ENCODE data around the gene GPR62. TPM values are rescaled to one million over a fixed set of nuclear protein-coding genes. Genes with fewer than 3 reads are reported as not detected.

The GPR62 gene
- total RNA-seq, 1 experiment from 2014 or later = not detected

DNA sequence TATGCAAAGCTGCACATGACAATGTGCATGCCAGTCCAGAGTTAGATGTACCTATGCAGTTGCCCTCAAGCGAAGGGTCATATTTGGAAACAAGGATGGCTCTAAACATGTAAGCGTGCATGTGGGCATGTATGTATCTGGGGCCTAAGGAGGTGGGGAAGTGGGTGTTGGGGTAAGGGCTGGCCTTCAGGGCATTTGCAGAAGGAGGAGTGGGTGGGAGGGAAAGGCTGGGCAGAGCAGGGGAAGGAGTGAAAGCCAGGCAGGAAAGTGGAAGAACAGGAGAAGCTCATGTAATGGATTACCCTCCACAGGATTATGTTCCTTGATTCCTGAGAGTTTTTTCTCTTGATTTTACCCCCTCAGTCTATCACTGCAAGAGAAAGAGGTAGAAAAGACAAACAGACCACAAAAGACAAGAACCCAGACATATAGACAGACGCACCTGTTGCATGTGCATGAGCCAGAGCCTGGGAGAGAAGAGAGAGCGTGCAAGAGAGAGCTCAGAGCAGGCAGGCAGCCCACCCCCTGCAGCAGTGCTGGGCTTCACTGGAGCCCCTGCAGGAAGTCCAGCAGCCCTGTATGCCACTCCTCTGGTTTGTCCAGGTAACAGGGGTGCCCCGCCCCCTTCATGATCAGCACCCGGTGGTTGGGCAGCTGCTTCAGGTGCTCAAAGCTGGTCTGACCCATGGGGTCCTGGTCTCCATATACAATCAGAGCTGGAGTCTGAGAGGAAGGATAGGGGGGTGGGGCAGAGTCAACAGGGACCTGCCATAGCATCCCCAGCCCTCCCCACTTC is 13.9 kb downstream of the GPR62 start:
- no peaks in the 10 kb centered on the region for H3K9me3 ChIP-seq (ENCODE audit: control insufficient read depth, insufficient read depth, low read depth, low read length)
- in situ Hi-C loops (cut with HindIII; ENCODE audit: low pct_unique_long_range_greater_than_20kb, low sequenced_read_pairs) (no loop called here), intact Hi-C loops (cut with micrococcal nuclease; ENCODE audit: unreplicated experiment) (no loop called here)
- BruUV-seq (replicated peaks) = TSS peak; percentile 76
- H3K4me1 ChIP-seq (ENCODE audit: control insufficient read depth, insufficient read depth, low read length) = peaks cover 12% of the 10 kb centered on the region
- ChIA-PET POLR2A (no interaction called here), CTCF (interaction anchor here (1.0 kb wide), 1 partner anchor 14 kb away, joined by 3 read pairs; no protein-coding TSS in a partner anchor)
- no peak overlapping the region for H3K27ac ChIP-seq (ENCODE audit: low read length)
- no peak for DNase-seq (ENCODE audit: low read depth, low spot score)
- no peak overlapping the region for H3K4me3 ChIP-seq (ENCODE audit: low read depth in 2 of 2, low read length in 2 of 2)
- no peaks in the 10 kb centered on the region for H3K27me3 ChIP-seq (ENCODE audit: control insufficient read depth, insufficient read depth, low read length)
- ATAC-seq = no peak
- H3K36me3 ChIP-seq (ENCODE audit: control insufficient read depth, insufficient read depth, low read length) = no peaks in the 10 kb centered on the region; the same call in 1 of the 2 replicates
- TF ChIP-seq SIN3A (IDR thresholded peaks at IDR 0.05; ENCODE audit: borderline replicate concordance, insufficient read depth, low read depth, low read length) (no peak), TCF7L2 (IDR thresholded peaks at IDR 0.05; ENCODE audit: low read depth, low read length) (no peak), POLR2AphosphoS5 (IDR thresholded peaks at IDR 0.05; ENCODE audit: low read depth, low read length) (no peak)
- TF ChIP-seq, protein P1, sequence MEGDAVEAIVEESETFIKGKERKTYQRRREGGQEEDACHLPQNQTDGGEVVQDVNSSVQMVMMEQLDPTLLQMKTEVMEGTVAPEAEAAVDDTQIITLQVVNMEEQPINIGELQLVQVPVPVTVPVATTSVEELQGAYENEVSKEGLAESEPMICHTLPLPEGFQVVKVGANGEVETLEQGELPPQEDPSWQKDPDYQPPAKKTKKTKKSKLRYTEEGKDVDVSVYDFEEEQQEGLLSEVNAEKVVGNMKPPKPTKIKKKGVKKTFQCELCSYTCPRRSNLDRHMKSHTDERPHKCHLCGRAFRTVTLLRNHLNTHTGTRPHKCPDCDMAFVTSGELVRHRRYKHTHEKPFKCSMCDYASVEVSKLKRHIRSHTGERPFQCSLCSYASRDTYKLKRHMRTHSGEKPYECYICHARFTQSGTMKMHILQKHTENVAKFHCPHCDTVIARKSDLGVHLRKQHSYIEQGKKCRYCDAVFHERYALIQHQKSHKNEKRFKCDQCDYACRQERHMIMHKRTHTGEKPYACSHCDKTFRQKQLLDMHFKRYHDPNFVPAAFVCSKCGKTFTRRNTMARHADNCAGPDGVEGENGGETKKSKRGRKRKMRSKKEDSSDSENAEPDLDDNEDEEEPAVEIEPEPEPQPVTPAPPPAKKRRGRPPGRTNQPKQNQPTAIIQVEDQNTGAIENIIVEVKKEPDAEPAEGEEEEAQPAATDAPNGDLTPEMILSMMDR (IDR thresholded peaks at IDR 0.05) = no peak
- TF ChIP-seq, protein P2, sequence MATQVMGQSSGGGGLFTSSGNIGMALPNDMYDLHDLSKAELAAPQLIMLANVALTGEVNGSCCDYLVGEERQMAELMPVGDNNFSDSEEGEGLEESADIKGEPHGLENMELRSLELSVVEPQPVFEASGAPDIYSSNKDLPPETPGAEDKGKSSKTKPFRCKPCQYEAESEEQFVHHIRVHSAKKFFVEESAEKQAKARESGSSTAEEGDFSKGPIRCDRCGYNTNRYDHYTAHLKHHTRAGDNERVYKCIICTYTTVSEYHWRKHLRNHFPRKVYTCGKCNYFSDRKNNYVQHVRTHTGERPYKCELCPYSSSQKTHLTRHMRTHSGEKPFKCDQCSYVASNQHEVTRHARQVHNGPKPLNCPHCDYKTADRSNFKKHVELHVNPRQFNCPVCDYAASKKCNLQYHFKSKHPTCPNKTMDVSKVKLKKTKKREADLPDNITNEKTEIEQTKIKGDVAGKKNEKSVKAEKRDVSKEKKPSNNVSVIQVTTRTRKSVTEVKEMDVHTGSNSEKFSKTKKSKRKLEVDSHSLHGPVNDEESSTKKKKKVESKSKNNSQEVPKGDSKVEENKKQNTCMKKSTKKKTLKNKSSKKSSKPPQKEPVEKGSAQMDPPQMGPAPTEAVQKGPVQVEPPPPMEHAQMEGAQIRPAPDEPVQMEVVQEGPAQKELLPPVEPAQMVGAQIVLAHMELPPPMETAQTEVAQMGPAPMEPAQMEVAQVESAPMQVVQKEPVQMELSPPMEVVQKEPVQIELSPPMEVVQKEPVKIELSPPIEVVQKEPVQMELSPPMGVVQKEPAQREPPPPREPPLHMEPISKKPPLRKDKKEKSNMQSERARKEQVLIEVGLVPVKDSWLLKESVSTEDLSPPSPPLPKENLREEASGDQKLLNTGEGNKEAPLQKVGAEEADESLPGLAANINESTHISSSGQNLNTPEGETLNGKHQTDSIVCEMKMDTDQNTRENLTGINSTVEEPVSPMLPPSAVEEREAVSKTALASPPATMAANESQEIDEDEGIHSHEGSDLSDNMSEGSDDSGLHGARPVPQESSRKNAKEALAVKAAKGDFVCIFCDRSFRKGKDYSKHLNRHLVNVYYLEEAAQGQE (IDR thresholded peaks at IDR 0.05; ENCODE audit: insufficient read depth in 1 of 2, low read depth in 2 of 2, low read length in 1 of 2) = no peak

DNA sequence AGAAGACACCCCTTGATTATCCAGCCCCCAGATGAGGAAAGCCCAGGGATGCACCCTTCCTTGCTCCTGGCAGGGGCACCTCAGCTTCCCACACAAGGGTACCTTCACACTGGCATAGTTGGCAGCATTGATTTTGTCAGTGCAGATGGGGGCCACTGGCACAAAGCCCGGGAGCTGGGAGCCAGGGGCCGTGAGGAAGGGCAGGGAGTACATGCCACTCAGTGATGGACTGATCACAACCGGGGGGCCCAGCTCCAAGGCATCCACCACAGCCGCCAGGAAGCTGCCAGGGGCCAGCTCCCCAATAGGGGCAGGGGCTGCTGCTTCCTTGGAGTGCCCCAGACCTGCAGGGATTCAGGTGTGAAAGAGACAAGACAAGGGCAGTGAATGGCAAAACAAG is 14.7 kb downstream of the GPR62 start:
- no peaks in the 10 kb centered on the region for H3K27me3 ChIP-seq (ENCODE audit: control insufficient read depth, insufficient read depth, low read length)
- ChIA-PET CTCF (no interaction called here), POLR2A (interaction anchor here (0.6 kb wide), 1 partner anchor 144 kb away, joined by 3 read pairs; no protein-coding TSS in a partner anchor)
- in situ Hi-C loops (cut with HindIII; ENCODE audit: low pct_unique_long_range_greater_than_20kb, low sequenced_read_pairs) (no loop called here), intact Hi-C loops (cut with micrococcal nuclease; ENCODE audit: unreplicated experiment) (no loop called here)
- no peaks in the 10 kb centered on the region for H3K9me3 ChIP-seq (ENCODE audit: control insufficient read depth, insufficient read depth, low read depth, low read length)
- H3K36me3 ChIP-seq (ENCODE audit: control insufficient read depth, insufficient read depth, low read length) = no peaks in the 10 kb centered on the region; the same call in 1 of the 2 replicates
- TF ChIP-seq, protein P2 (IDR thresholded peaks at IDR 0.05; ENCODE audit: insufficient read depth in 1 of 2, low read depth in 2 of 2, low read length in 1 of 2) = no peak
- TF ChIP-seq, protein P1 (IDR thresholded peaks at IDR 0.05) = no peak
- TF ChIP-seq SIN3A (IDR thresholded peaks at IDR 0.05; ENCODE audit: borderline replicate concordance, insufficient read depth, low read depth, low read length) (no peak), TCF7L2 (IDR thresholded peaks at IDR 0.05; ENCODE audit: low read depth, low read length) (no peak), POLR2AphosphoS5 (IDR thresholded peaks at IDR 0.05; ENCODE audit: low read depth, low read length) (no peak)
- no TSS peak for BruUV-seq (replicated peaks)
- H3K4me1 ChIP-seq (ENCODE audit: control insufficient read depth, insufficient read depth, low read length) = peaks cover 20% of the 10 kb centered on the region
- ATAC-seq (no peak), DNase-seq (ENCODE audit: low read depth, low spot score) (no peak)
- H3K4me3 ChIP-seq (ENCODE audit: low read depth in 2 of 2, low read length in 2 of 2) = no peak overlapping the region
- no peak overlapping the region for H3K27ac ChIP-seq (ENCODE audit: low read length)

All from Panc1 (cell line).